MM.1S (cell line): Measurements from ENCODE around the gene SPATA6.

ENCODE experiments used
- CTCF ChIP-seq: fragments of 300-600 bp; sonication (generic); IDR thresholded peaks from 2 replicates; pipeline ENCODE4 v1.5.1; 2016; ENCODE audit warnings: antibody characterized with exemption, low read length, mixed read lengths
- EZH2 ChIP-seq: fragments of 300-600 bp; sonication (generic); optimal IDR thresholded peaks from 2 replicates; pipeline ENCODE3; 2017; ENCODE audit warnings: low read depth, mild to moderate bottlenecking, antibody characterized with exemption, low read length, mixed read lengths
- EZH2phosphoT487 ChIP-seq: fragments of 300-600 bp; sonication (generic); IDR thresholded peaks from 2 replicates; pipeline ENCODE4 v1.6.1; 2018; ENCODE audit warnings: antibody characterized with exemption, low read length

DNA sequence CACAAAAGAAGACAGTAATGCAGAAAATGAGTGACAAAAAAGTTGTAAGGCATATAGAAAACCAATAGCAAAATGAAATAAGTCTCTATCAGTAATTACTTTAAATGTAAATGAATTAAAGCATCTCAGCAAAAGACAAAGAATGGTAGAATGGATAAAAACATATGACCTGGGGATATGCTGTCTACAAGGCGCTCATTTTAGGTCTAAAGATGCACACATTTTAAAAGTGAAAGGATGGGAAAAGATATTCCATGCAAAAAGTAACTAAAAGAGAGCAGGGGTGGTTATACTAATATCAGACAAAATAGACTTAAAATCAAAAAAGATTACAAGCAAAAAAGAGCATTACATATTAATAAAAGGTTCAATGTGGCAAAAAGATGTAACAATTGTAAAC is 41.2 kb downstream of the SPATA6 start:
- no peak for TF ChIP-seq CTCF
- no peak for TF ChIP-seq EZH2
- no peak for TF ChIP-seq EZH2phosphoT487
